ENCODE results near the gene DUSP1.

DNA sequence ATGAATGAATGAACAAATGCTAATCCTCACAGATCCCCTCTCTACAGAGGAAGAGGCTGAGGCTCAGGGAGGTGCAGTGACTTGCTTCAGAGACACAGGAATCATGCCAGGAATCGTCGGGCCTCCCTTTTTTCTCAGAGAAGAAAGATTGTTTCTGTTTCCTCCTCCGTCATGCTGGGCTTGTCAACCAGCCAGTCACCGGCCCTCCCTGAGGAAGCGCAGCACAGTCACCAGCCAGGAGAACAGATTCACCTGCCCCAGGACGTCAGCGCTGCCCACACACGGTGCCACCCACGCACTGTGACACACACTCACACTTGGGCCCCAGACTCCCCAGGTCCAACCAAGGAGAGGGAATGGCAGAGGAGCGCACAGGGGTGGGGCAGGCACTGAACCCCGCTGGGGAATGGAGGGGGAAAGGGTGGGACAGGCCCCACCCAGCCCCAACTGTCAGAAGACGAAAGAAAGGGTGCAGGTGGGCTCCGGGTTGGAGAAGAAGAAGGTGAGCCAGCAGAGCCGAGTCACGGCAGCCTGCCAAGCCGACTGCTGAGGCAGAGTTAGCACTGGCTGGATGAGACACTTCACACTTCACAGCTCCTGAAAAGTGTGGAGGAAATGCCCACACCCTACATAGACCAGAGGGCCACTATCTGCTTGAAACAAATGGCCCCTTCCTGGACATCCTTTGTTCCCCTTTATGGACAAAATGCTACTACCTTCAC lies 49.2 kb upstream of the DUSP1 start:
- TF ChIP-seq CTCF (IDR thresholded peaks at IDR 0.05; ENCODE audit: poor library complexity) (no peak), EZH2 (IDR thresholded peaks at IDR 0.05; ENCODE audit: borderline replicate concordance) (no peak), EZH2phosphoT487 (IDR thresholded peaks at IDR 0.05; ENCODE audit: low read depth, severe bottlenecking, unreplicated experiment) (no peak)

All from hepatocyte (in vitro differentiated cells).